CD4-positive, alpha-beta T cell treated with Interleukin-2 at 100 ng/mL for 4 hours (primary cell): ENCODE data around the gene ABL2.
"Not testable (repeated sequence)": the region's sequence is repeated elsewhere in the genome, so short reads cannot be mapped to it uniquely, and the experiment has no call there.

Experiments used
- DNase-seq: peaks from one replicate; pipeline ENCODE4 v3.0.0-alpha.2; 2020; ENCODE audit warnings: low spot score

Gene ABL2

DNA sequence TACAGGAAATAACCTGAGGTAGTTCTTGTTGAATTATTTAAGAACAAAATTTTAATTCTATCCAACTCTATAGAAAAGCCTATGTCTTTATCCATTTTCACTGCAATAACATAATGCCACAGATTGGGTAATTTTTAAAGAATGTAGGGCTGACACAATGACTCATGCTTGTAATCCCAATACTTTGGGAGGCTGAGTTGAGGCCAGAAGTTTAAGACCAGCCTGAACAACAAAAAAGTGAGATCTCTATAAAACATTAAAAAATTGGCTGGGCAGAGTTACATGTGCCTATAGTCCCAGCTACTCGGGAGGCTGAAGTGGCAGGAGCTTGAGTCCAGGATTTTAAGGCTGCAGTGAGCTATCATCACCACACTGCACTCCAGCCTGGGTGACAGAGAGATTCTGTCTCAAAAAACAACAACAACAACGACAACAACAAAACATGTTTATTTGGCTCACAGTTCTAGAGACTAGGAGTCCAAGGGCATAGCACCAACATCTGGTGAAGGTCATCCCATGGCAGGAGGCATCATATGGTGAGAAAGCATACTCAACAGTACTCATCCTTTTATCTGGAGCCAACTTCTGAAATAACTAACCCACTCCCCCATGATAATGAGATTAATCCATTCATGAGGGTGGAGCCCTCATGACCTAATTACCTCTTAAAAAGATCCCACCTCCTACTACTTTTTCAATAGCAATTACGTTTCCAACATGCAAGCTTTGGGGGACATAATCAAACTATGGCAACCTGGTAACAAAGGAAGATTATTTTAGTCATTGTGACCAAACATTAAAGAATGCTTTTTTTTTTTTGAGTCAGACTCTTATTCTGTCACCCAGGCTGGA is 59.6 kb downstream of the ABL2 start:
- DNase-seq = no peak

DNA sequence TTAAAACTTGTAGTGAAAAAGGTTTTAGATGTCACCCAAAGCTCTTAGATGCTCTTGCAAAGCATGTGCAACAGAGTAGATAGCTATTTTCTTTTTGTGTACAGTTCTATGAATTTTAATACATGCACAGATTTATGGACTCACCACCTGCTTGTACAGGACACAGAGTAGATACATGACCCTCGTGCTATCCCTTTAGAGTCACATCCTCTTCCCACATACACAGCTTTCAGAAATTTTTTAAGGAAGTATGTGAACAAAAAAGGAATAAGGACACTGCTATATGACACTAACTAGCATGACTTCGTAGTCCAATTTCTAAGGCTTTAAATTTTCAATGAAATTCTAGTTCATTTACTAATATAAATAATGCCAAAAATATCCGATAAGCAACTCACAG is 60.9 kb downstream of the ABL2 start:
- DNase-seq = no peak

DNA sequence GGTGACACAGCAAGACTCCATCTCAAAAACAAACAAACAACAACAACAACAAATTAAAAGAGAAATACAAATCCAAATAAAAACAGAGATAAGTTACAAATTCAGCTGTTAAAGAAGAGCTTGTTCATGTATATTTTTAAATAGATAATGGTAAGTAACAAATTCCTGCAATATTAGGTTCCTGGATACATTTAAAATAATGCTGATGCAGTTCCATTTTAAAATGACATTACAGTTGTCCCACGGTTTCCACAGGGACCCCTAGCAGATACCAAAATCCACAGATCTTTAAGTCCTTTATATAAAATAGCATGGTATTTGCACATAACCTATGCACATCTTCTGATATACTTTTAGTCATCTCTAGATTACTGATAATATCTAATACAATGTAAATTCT is 61.5 kb downstream of the ABL2 start:
- DNase-seq = no peak

GRCh38 chr1:179167418-179167777 is 62.1 kb downstream of the ABL2 start:
- DNase-seq = no peak

DNA sequence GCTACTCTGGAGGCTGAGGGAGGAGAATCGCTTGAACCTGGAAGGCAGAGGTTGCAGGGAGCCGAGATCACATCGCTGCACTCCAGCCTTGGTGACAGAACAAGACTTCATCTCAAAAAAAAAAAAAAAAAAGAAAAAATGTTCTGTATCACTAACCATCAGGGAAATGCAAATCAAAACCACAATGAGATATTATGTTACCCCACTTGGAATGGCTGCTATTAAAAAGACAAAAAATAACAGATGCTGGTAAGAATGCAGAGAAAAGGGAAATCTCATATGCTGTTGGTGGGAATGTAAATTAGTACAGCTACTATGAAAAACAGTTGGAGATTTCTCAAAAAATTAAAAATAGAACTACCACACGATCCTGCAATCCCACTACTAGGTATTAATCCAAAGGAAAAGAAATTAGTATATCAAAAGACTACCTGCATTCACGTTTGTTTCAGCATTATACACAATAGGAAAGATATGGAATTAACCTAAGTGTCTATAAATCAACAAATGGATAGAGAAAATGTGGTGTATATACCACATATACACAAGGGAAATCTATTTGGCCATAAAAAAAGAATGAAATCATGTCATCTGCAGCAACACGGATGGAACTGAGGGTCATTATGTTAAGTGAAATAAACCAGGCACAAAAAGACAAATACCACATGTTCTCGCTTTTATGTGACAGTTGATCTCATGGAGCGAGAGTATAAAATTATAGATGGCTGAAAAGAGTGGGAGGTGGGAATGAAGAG is 62.6 kb downstream of the ABL2 start:
- no peak for DNase-seq

DNA sequence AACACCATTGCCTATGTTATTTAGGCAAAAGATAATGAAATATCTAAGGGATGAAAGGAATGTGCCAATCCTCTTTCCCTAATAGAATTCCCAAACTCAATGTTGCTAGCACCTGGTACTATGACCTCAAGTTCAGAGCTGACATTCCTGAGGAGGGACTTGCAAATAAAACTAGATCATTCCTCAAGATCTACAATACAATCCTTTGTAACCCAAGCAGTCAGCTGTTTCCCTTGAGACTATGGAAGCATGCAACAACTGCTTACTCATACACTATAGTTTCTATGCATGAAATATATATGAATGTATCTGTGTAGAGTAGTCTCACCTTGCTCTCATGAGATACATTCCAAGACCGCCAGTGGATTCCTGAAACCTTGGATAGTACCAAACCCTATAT is 65.0 kb downstream of the ABL2 start:
- DNase-seq = no peak

GRCh38 chr1:179156708-179157107 is 72.8 kb downstream of the ABL2 start:
- no peak for DNase-seq

DNA sequence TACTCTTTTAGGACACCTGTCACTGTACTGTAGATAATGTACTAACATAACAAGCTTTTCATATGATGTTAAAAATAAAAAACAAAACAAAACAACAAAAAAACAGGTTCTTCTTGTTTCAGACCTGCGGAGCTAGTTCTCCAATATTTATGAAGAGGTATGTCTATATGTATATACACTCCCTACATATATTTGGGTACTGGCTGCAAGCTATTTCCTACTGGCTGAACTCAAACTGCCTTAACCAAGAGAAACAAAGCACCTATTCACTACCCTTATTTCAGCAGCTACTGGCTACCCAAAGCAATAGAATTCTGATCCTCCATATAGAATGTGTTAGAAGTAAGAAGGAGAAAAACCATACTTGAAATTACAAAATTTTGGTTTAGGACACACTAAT is 73.5 kb downstream of the ABL2 start:
- no peak for DNase-seq

DNA sequence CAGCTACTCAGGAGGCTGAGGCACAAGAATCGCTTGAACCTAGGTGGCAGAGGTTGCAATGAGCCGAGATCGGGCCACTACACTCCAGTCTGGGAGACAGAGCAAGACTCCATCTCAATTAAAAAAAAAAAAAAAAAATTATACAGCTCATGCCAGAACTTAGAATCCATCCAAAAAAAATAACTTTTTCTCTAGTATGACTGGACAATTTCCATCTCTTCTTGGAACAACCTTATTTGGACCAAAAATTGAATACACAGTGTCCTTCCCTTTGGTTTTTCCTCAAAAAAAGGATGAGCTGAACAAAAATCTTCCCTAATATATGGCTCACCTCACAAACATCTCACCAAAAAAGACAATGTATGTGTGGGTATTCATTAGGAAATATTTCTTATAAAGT is 73.9 kb downstream of the ABL2 start:
- DNase-seq = no peak

- DNase-seq = no peak
These were observed 75.0 kb downstream of the ABL2 start for GRCh38 chr1:179154437-179154836.

DNA sequence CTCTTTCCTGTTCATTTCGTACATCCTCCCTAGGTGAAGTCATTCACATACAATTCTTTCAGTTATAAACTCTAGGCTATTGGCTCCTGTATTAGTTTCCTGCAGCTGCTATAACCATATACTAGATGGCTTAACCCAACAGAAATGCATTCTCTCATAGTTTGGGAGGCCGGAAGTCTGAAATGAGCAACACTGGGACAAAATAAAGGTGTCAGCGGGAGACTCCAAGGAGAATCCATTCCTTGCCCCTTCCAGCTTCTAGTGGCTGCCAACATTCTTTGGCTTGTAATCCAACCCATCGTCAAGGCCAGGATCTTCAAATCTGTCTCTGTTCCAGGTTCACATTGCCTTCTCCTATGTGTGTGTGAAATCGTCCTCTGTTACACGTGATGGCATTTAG is 76.3 kb downstream of the ABL2 start:
- DNase-seq = no peak

- no peak for DNase-seq
These were observed 77.4 kb downstream of the ABL2 start for GRCh38 chr1:179151908-179152682.

DNA sequence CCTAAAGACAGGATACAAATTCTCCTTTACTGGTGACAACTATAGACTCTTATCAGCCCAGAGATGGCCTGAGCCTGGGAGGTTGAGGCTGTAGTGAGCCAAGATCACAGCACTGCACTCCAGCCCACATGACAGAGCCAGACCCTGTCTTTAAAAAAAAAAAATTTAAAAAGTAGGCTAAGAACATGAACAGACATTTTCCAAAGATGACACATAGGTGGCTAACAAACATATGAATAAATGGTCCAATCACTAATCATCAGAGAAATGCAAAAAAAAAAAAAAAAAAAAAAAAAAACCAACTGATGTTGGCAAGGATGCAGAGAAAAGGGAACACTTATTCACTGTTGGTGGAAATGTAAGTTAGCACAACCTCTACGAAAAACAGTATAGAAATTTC is 82.6 kb downstream of the ABL2 start:
- no peak for DNase-seq

- no peak for DNase-seq
These were observed 83.0 kb downstream of the ABL2 start for GRCh38 chr1:179146476-179146875.

GRCh38 chr1:179145521-179145920 is 84.0 kb downstream of the ABL2 start:
- DNase-seq = no peak

GRCh38 chr1:179144626-179145025 is 84.9 kb downstream of the ABL2 start:
- no peak for DNase-seq

- peak; percentile 31 for DNase-seq
These were observed 86.2 kb downstream of the ABL2 start for GRCh38 chr1:179143322-179143721.

DNA sequence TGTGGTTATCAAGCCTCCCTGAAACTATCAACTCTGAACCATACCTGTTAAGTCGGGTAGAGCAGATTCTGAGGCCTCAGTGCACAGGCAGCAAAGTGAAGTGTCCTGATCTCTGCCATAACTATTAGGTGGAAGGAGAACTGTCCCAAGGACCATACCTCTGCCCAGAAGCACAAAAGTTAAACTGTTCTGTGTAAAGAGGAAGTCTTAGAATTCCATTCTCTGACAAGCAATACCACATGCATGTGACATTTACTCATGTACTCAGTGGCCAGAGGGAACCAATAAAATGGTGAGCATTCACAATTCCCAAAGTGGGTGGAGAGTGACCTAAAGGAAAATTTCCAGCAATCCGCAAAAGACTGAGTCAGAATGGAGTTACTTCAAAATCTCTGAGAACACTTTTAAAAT is 86.6 kb downstream of the ABL2 start:
- DNase-seq = no peak

DNA sequence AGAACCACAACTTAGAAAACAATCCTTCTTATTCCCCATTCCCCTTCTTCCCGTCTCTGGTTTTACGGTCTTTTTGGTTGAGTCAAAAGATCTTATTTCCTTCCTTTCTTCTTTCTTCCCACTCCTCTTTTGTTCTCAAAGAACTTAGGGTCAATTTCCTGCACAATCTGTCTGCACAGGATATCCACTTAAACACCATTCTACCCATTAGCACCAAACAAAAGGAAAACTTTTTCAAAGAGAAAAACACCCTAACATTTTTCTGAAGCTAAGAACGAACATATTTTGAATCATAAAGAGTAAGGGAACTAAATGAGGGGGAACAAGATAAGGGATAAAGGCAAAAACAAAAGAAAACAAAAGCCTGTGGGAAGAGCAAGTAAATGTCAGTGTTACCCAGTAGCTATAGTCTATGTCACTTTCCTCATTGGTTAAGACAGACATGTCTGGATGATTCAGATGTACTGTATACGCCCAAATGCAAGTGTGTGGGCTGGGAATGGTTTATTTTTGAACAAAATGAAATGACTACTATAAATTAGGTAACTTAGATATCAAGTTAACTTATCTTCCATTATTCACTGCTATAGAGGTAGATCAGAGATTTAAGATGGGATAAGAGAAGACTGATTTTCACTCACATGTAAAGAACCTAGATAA is 87.8 kb downstream of the ABL2 start:
- DNase-seq = peak; percentile 10

GRCh38 chr1:179138755-179139154 is 90.7 kb downstream of the ABL2 start:
- DNase-seq = not testable (repeated sequence)

DNA sequence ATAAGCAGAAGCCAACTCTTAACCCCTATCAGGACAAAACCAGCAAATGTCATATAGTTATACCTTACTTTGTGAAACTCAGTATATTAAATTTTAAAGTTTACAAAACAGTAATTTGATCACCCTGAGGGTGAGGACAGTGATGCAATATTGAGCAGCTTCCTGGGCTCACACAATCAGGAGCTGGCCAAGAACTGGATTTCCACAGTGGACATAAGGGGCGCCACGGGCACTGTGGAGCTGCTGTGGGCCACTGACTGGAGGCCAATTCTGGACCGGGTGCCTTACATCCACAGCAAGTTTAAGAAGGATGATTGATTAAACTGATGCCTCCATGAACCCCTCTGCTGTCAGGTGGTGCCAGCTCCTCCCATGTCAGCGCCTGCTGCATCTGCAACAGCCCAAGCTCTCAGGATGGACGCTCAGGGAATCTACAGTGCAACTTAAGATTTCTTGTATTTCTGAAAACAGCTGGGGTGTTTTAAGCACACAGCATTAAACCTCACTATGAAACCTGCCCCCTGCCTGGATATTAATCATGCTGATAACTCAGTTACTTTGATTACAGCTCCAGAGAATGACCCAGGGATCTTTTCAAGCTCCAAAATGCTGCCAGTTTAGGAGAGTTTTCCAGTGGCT is 91.7 kb downstream of the ABL2 start:
- DNase-seq = no peak

DNA sequence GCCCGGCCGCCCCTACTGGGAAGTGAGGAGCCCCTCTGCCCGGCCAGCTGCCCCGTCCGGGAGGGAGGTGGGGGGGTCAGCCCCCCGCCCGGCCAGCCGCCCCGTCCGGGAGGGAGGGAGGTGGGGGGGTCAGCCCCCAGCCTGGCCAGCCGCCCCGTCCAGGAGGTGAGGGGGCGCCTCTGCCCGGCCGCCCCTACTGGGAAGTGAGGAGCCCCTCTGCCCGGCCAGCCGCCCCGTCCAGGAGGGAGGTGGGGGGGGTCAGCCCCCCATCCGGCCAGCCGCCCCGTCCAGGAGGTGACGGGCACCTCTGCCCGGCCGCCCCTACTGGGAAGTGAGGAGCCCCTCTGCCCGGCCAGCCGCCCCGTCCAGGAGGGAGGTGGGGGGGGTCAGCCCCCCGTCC is 93.8 kb downstream of the ABL2 start:
- not testable (repeated sequence) for DNase-seq
